Uterus (tissue), 4 donors: ENCODE measurements around the gene CRTC3. TPM values are rescaled to one million over a fixed set of nuclear protein-coding genes. Genes with fewer than 3 reads are reported as not detected.
"Not testable (repeated sequence)": the region's sequence is repeated elsewhere in the genome, so short reads cannot be mapped to it uniquely, and the experiment has no call there.

Experiments
- DNase-seq, 2 donors: peaks; one replicate each; pipeline ENCODE4 v3.0.0-alpha.2; 2019 to 2020
- H3K27ac ChIP-seq, 2 donors: fragments of 200-600 bp; sonication (generic); 1 replicate in 1 of 2; 2 replicates in 1 of 2; pipeline ENCODE4 v1.5.1; 2016 to 2018
- H3K27me3 ChIP-seq, 2 donors: fragments of 200-600 bp; sonication (generic); one replicate each; pipeline ENCODE4 v1.5.1; 2018 to 2019; ENCODE audit warnings: control low read depth in 1 of 2
- H3K36me3 ChIP-seq, 2 donors: fragments of 200-600 bp; sonication (generic); one replicate each; pipeline ENCODE4 v1.5.1; 2019; ENCODE audit warnings: control low read depth in 1 of 2
- H3K4me1 ChIP-seq, 2 donors: fragments of 200-600 bp; sonication (generic); one replicate each; pipeline ENCODE4 v1.5.1; 2018 to 2019; ENCODE audit warnings: control low read depth in 1 of 2
- H3K4me3 ChIP-seq, 2 donors: fragments of 200-600 bp; sonication (generic); 1 replicate in 1 of 2; 2 replicates in 1 of 2; pipeline ENCODE4 v1.5.1; 2018 to 2019; ENCODE audit warnings: mild to moderate bottlenecking in 1 of 2
- H3K9me3 ChIP-seq, 2 donors: fragments of 200-600 bp; sonication (generic); one replicate each; pipeline ENCODE4 v1.5.1; 2019; ENCODE audit warnings: control low read depth in 1 of 2
- POLR2A ChIP-seq, 2 donors: fragments of 450-650 bp; IDR thresholded peaks; one replicate each; pipeline ENCODE4 v1.6.1; 2016; ENCODE audit warnings: antibody characterized with exemption in 2 of 2, mild to moderate bottlenecking in 1 of 2, moderate library complexity in 1 of 2
- intact Hi-C: fragments of 100-400 bp; cut with DNase I; formaldehyde crosslinking; loops from one replicate; pipeline ENCODE4 v1.15.1; 2023; ENCODE audit warnings: low total_unique reads
- total RNA-seq, 4 donors: library from RNA; depleted of rRNA in 3 of 4; stranded (reverse); fragments of >200 nt in 3 of 4; gene quantifications; one replicate each; pipeline versions ENCODE4 v1.1.0 to v1.2.4, GENCODE V29; 2014 to 2023
- TF ChIP-seq, protein P1 (sequence below), 4 experiments: fragments of 200-600 bp in 2 of 4; fragments of 450-650 bp in 2 of 4; sonication (generic) in 2 of 4; IDR thresholded peaks; one replicate each; pipeline ENCODE4 v1.5.1; 2016 to 2019; ENCODE audit warnings: antibody characterized with exemption in 4 of 4, mild to moderate bottlenecking in 2 of 4, moderate library complexity in 1 of 4
- donor health status: DM: yes; HTN: yes; CAD: no.

CRTC3 gene
- total RNA-seq, 4 donors from 2014 or later, result 18.4 to 89.4 (median 40.9) TPM

DNA sequence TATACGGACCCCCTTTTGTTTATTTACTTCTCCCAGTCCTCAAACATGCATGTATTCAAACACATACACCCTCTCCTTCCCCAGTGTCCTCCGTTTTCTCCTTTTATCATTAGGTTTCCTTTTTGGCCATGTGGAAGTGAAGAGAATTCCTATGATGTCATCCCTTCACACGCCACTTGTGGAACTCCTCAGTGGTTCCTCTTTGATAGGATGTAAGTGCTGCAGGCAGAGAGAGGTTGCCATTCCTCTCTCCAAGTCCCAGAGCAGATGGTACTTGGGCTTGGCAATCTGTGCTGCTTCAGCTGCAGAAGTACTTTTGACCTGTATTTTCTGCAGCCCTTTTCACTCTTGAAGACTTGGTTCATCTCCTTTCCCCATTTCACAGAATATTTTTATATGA, 32.9 kb upstream of the CRTC3 start:
- intact Hi-C loops, result no loop called here
- no peak for TF ChIP-seq POLR2A (IDR thresholded peaks at IDR 0.05)
- TF ChIP-seq, protein P1, sequence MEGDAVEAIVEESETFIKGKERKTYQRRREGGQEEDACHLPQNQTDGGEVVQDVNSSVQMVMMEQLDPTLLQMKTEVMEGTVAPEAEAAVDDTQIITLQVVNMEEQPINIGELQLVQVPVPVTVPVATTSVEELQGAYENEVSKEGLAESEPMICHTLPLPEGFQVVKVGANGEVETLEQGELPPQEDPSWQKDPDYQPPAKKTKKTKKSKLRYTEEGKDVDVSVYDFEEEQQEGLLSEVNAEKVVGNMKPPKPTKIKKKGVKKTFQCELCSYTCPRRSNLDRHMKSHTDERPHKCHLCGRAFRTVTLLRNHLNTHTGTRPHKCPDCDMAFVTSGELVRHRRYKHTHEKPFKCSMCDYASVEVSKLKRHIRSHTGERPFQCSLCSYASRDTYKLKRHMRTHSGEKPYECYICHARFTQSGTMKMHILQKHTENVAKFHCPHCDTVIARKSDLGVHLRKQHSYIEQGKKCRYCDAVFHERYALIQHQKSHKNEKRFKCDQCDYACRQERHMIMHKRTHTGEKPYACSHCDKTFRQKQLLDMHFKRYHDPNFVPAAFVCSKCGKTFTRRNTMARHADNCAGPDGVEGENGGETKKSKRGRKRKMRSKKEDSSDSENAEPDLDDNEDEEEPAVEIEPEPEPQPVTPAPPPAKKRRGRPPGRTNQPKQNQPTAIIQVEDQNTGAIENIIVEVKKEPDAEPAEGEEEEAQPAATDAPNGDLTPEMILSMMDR (IDR thresholded peaks at IDR 0.05), result no peak
- no peak for DNase-seq
- Histone ChIP-seq H3K4me1 (no peaks in the 10 kb centered on the region), H3K27me3 (no peaks in the 10 kb centered on the region), H3K27ac (no peak overlapping the region), H3K9me3 (no peaks in the 10 kb centered on the region), H3K36me3 (no peaks in the 10 kb centered on the region), H3K4me3 (no peak overlapping the region)

DNA sequence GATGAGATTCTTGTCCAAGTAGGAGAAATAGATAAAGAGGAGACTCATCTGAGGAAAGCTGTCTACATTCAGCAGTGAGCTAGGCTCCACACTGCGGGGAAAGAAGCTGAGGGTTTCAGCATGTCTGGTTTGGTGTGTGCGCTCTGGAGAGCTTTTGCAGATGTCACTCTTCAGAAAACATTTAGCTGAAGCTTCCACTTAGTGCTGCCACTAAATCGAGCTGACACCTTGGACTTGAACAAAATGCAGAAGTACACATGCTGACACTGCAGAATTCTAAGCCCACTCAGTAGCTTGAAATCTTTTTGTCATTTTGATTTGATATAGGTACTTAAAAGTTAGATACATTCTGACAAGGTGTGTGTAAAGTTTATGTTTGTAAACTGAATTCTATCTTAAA, 32.3 kb upstream of the CRTC3 start:
- Histone ChIP-seq H3K27me3 (no peaks in the 10 kb centered on the region), H3K36me3 (no peaks in the 10 kb centered on the region), H3K27ac (no peak overlapping the region), H3K4me3 (no peak overlapping the region), H3K9me3 (no peaks in the 10 kb centered on the region), H3K4me1 (no peaks in the 10 kb centered on the region)
- intact Hi-C loops, result no loop called here
- DNase-seq, result no peak
- TF ChIP-seq, protein P1 (IDR thresholded peaks at IDR 0.05), result no peak
- no peak for TF ChIP-seq POLR2A (IDR thresholded peaks at IDR 0.05)

DNA sequence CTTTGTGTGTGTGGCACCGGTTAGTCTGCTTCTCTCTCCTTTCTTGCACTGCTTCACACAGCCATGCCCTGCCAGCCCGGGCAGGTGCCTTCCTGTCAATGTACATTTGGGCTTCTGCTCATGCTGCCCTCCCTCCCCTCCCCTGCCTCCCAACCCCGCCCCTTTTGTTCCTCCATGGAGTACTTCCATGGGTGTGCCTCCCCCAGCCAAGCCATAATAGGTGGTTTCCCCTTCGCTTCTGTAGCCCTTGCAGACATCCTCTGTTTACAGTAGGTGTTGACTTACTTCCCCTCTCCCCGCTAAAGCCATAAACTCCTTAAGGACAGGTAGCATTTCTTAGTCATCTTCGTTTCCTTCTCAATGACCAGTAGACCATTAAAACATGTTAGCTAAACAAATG, 31.8 kb upstream of the CRTC3 start:
- Histone ChIP-seq H3K27me3 (no peaks in the 10 kb centered on the region), H3K9me3 (no peaks in the 10 kb centered on the region), H3K36me3 (no peaks in the 10 kb centered on the region), H3K4me3 (no peak overlapping the region), H3K27ac (no peak overlapping the region), H3K4me1 (no peaks in the 10 kb centered on the region)
- no peak for DNase-seq
- no peak for TF ChIP-seq POLR2A (IDR thresholded peaks at IDR 0.05)
- TF ChIP-seq, protein P1 (IDR thresholded peaks at IDR 0.05), result no peak
- intact Hi-C loops, result no loop called here

DNA sequence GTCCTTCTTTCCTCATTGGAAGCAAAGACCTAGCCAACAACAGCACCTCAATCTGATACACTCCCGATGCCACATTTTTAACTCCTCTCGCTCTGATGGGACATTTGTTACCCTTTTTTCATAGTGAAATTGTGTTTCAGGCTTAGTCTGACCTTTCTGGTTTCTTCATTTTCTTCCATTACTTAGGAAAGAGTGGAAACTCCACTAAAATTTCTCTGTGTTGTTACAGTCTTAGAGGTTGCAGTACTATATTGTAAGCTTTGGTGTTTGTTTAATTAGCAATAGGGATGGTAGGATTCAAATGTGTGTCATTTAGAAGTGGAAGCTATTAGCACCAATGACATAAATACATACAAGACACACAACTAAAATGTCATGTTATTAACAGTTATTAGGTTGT, 29.6 kb upstream of the CRTC3 start:
- no peak overlapping the region for H3K27ac ChIP-seq
- H3K9me3 ChIP-seq, result no peaks in the 10 kb centered on the region
- no peak for DNase-seq
- no peaks in the 10 kb centered on the region for H3K4me1 ChIP-seq
- no peaks in the 10 kb centered on the region for H3K27me3 ChIP-seq
- TF ChIP-seq POLR2A (IDR thresholded peaks at IDR 0.05), result no peak
- TF ChIP-seq, protein P1 (IDR thresholded peaks at IDR 0.05), result no peak
- H3K4me3 ChIP-seq, result no peak overlapping the region
- H3K36me3 ChIP-seq, result no peaks in the 10 kb centered on the region
- intact Hi-C loops, result no loop called here

DNA sequence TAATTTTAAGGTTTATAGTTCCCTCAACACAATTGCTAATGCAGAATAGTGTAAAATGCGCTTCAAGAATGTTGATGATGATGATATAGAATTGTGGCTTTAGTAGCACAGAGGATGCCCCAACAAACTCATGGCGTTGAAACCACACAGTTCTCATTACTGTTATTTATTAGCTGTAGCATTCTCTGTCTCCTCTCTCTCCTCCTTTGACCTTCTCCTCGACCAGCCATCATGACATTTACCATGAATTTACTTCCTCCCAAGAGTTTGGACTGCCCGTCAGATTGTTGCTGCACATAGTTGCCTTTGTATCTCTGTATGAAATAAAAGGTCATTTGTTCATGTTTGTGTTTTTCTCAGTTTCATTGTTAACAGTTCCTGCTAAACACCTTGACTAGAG, 27.8 kb upstream of the CRTC3 start:
- DNase-seq, result no peak
- no peaks in the 10 kb centered on the region for H3K4me1 ChIP-seq
- H3K27me3 ChIP-seq, result no peaks in the 10 kb centered on the region
- no peak overlapping the region for H3K4me3 ChIP-seq
- H3K9me3 ChIP-seq, result no peaks in the 10 kb centered on the region
- no peaks in the 10 kb centered on the region for H3K36me3 ChIP-seq
- intact Hi-C loops, result no loop called here
- TF ChIP-seq, protein P1 (IDR thresholded peaks at IDR 0.05), result no peak
- TF ChIP-seq POLR2A (IDR thresholded peaks at IDR 0.05), result no peak
- no peak overlapping the region for H3K27ac ChIP-seq

DNA sequence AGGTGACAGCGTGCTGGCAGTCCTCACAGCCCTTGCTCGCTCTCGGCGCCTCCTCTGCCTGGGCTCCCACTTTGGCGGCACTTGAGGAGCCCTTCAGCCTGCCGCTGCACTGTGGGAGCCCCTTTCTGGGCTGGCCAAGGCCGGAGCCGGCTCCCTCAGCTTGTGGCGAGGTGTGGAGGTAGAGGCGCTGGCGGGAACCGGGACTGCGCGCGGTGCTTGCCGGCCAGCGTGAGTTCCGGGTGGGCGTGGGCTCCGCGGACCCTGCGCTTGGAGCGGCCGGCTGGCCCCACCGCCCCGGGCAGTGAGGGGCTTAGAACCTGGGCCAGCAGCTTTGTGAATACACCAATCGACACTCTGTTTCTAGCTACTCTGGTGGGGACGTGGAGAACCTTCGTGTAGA, 18.9 kb upstream of the CRTC3 start:
- H3K9me3 ChIP-seq, H3K27ac ChIP-seq, H3K27me3 ChIP-seq, intact Hi-C loops, H3K4me3 ChIP-seq, H3K36me3 ChIP-seq, DNase-seq, H3K4me1 ChIP-seq: not testable (repeated sequence)

DNA sequence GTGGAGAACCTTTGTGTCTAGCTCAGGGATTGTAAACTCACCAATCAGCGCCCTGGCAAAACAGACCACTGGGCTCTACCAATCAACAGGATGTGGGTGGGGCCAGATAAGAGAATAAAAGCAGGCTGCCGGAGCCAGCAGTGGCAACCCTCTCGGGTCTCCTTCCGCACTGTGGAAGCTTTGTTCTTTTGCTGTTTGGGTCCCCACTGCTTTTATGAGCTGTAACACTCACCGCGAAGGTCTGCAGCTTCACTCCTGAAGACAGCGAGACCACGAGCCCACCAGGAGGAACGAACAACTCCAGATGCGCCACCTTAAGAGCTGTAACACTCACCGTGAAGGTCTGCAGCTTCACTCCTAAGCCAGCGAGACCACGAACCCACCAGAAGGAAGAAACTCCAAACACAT, 18.5 kb upstream of the CRTC3 start:
- H3K9me3 ChIP-seq, intact Hi-C loops, DNase-seq: not testable (repeated sequence)

More for the DNA sequence above, 18.5 kb upstream of the CRTC3 start:
- H3K27ac ChIP-seq, H3K4me1 ChIP-seq, H3K4me3 ChIP-seq, H3K27me3 ChIP-seq, H3K36me3 ChIP-seq: not testable (repeated sequence)
